T follicular helper cell (primary cell): ENCODE data around the gene DCST2.

Experiments
- DNase-seq: peaks from one replicate; pipeline ENCODE4 v3.0.0-alpha.2; 2020; ENCODE audit warnings: low read depth

DCST2 gene

GRCh38 chr1:154975409-154976059 lies 58.0 kb downstream of the DCST2 start:
- peak; percentile 17 for DNase-seq

GRCh38 chr1:154974808-154975408 lies 58.7 kb downstream of the DCST2 start:
- peak; percentile 90 for DNase-seq

DNA sequence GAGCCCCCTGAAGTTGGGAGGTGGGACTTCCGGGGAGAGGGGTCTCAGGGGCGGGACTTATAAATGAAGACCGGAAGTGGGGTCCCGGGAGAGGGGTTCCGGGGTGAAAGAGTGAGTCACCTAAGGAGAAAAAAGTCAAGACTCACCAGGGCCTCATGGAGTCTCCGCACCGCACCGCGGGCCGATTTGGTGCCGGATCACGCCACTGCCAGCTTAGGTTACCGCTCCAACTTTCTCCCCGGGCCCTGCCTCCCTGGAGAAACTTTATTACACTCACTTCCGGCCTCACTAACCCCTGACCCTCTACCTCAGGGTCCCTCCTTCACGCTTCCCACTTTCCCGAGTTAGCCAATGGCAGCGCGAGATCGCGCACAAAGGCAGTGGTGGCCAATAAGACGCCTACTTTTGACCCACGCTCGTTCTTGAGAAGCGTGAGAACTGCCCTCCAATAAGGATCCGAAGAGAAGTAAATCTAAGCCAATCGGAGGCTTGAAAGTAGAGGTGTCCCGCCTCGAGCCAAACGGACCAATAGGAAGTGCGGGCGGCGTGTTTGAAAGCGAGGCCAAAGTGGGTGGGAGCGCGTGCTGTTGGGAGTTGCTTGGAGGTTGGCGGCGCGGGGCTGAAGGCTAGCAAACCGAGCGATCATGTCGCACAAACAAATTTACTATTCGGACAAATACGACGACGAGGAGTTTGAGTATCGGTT lies 59.3 kb downstream of the DCST2 start, which contains the start of gene CKS1B:
Gene CKS1B (plus strand): TSS at position 580 of the 706 bp plus-strand sequence. CDS start 65 bp downstream, at position 645.
- DNase-seq = peak; percentile 95

- DNase-seq = peak; percentile 86
Measured at GRCh38 chr1:154973344-154974101, 60.1 kb downstream of the DCST2 start.

GRCh38 chr1:154972517-154973343 lies 60.9 kb downstream of the DCST2 start:
- no peak for DNase-seq

- DNase-seq = no peak
Measured at GRCh38 chr1:154972213-154972516, 61.4 kb downstream of the DCST2 start.

- DNase-seq = no peak
Measured at GRCh38 chr1:154971341-154971998, 62.1 kb downstream of the DCST2 start.

GRCh38 chr1:154970631-154971340 lies 62.8 kb downstream of the DCST2 start, which contains the start of gene SHC1:
Gene SHC1 (minus strand): TSS chr1:154970747. CDS start chr1:154970526, 221 bp downstream.
- no peak for DNase-seq

DNA sequence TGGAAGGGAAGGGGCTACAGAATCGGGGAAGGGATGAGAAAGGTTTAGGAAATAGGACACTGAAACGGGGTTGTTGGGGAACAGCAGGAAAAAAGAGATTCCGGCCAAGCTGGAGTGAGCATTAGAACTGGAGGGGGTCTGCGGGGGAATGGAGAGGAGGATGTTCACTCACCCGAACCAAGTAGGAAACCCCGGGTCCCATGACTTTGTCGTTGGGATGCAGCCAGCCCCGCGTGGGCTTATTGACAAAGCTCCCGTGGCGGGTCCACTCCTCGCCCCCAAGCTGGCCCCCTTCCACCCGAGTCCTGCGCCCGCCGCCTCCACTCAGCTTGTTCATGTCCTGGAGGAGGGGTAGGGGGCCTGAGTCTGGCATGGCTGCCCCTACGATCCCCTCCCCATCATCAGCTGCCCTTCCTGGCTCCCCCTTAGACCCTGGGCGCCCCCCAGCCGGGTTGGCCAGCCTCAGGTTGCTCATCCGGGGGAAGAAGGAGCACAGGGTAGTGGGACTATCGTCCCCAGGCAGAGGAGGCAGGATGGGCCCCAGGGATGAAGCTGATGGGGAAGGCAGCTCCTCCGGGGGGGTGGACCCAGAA lies 63.6 kb downstream of the DCST2 start:
- no peak for DNase-seq

GRCh38 chr1:154969246-154969645 lies 64.3 kb downstream of the DCST2 start:
- no peak for DNase-seq

GRCh38 chr1:154968731-154969130 lies 64.8 kb downstream of the DCST2 start:
- no peak for DNase-seq
